OCI-LY7 (cell line): ENCODE results near the gene SLC35F4. TPM values are rescaled to one million over a fixed set of nuclear protein-coding genes. Genes with fewer than 3 reads are reported as not detected.

Source experiments
- BruUV-seq: library from RNA; stranded (reverse); fragments of 400-500 nt; replicated peaks from 2 replicates; lab custom pipeline; 2021; lab: Mats Ljungman, UMichigan
- CTCF ChIA-PET: fragments of 300-600 bp; sonication (Branson Sonifier 250); formaldehyde crosslinking; loops from one replicate; lab custom pipeline; 2022; ENCODE audit warnings: antibody characterized with exemption; ENCODE audit not compliant: unreplicated experiment; lab: Charles Lee
- POLR2A ChIA-PET: fragments of 300-600 bp; sonication (Branson Sonifier 250); formaldehyde crosslinking; loops from one replicate; lab custom pipeline; 2022; ENCODE audit warnings: antibody characterized with exemption; lab: Charles Lee
- DNase-seq: peaks from one replicate; pipeline ENCODE4 v3.0.0-alpha.2; 2015; ENCODE audit warnings: low spot score
- H2AFZ ChIP-seq: fragments of 200-600 bp; sonication (generic), shearing (Covaris generic); 2 replicates; pipeline ENCODE4 v1.6.1; 2014; ENCODE audit warnings: mild to moderate bottlenecking, antibody characterized with exemption, low read length, moderate library complexity
- H3K27ac ChIP-seq: fragments of 200-600 bp; sonication (generic); 2 replicates; pipeline ENCODE4 v1.5.1; 2014; ENCODE audit warnings: mixed run types, low read depth, mild to moderate bottlenecking, moderate library complexity, low read length, inconsistent platforms; ENCODE audit not compliant: poor library complexity, severe bottlenecking
- H3K36me3 ChIP-seq: fragments of 200-600 bp; sonication (generic); 2 replicates; pipeline ENCODE4 v1.6.1; 2014; ENCODE audit warnings: mild to moderate bottlenecking, antibody characterized with exemption, low read length, moderate library complexity, mixed read lengths; ENCODE audit not compliant: insufficient read depth
- H3K4me1 ChIP-seq: fragments of 200-600 bp; sonication (generic); 2 replicates; pipeline ENCODE4 v1.5.1; 2014; ENCODE audit warnings: mild to moderate bottlenecking, low read length; ENCODE audit not compliant: insufficient read depth, poor library complexity, severe bottlenecking
- H3K4me2 ChIP-seq: fragments of 200-600 bp; sonication (generic); 2 replicates; pipeline ENCODE4 v1.6.1; 2014; ENCODE audit warnings: mild to moderate bottlenecking, low read length
- H3K4me3 ChIP-seq: fragments of 200-600 bp; sonication (generic); 2 replicates; pipeline ENCODE4 v1.5.1; 2014; ENCODE audit warnings: mild to moderate bottlenecking, low read depth, low read length; ENCODE audit not compliant: poor library complexity, severe bottlenecking
- H3K79me2 ChIP-seq: fragments of 200-600 bp; sonication (generic); 2 replicates; pipeline ENCODE4 v1.6.1; 2016; ENCODE audit warnings: low read depth, mild to moderate bottlenecking, low read length, moderate library complexity, mixed read lengths; ENCODE audit not compliant: insufficient read depth
- H3K9me2 ChIP-seq: fragments of 200-600 bp; sonication (generic); 2 replicates; pipeline ENCODE4 v1.6.1; 2016; ENCODE audit warnings: mild to moderate bottlenecking, low read length, mixed read lengths; ENCODE audit not compliant: insufficient read depth
- H3K9me3 ChIP-seq: fragments of 200-600 bp; sonication (generic); 2 replicates; pipeline ENCODE4 v1.6.1; 2014; ENCODE audit warnings: mild to moderate bottlenecking, mixed run types, low read length, mixed read lengths
- H4K20me1 ChIP-seq: fragments of 200-600 bp; sonication (generic); 2 replicates; pipeline ENCODE4 v1.6.1; 2014; ENCODE audit warnings: mild to moderate bottlenecking, antibody characterized with exemption, low read length, moderate library complexity, mixed read lengths; ENCODE audit not compliant: insufficient read depth
- CTCF ChIP-seq: fragments of 200-600 bp; sonication (generic); conservative IDR thresholded peaks from 2 replicates; pipeline ENCODE4 v1.5.1; 2014; ENCODE audit warnings: mild to moderate bottlenecking, antibody characterized with exemption, low read length, moderate library complexity, mixed read lengths
- EZH2phosphoT487 ChIP-seq: fragments of 200-600 bp; sonication (generic); IDR thresholded peaks from 2 replicates; pipeline ENCODE4 v1.6.1; 2018; ENCODE audit warnings: low read depth, borderline replicate concordance, mild to moderate bottlenecking, mixed run types, antibody characterized with exemption, low read length, moderate library complexity, mixed read lengths
- intact Hi-C: fragments of 100-400 bp; cut with micrococcal nuclease; formaldehyde crosslinking; loops from one replicate; pipeline ENCODE4 v1.10.0; 2022; ENCODE audit not compliant: unreplicated experiment
- total RNA-seq, 2 experiments: library from RNA; depleted of rRNA in 1 of 2; stranded (reverse); fragments of >200 nt in 1 of 2; shearing (Covaris generic) in 1 of 2; gene quantifications; 2 replicates each; pipeline ENCODE4 v1.2.3, GENCODE V29; 2014 to 2022

SLC35F4 gene
- total RNA-seq, 2 experiments from 2014 or later = not detected

GRCh38 chr14:57573173-57573572 is 292.7 kb downstream of the SLC35F4 start:
- ChIA-PET POLR2A (interaction anchor here (0.7 to 1.1 kb wide), 2 partner anchors 9 to 163 kb away, joined by 3 read pairs; no protein-coding TSS in a partner anchor), CTCF (no interaction called here)
- H2AFZ ChIP-seq = no peak overlapping the region
- H3K79me2 ChIP-seq = no peaks in the 10 kb centered on the region
- no TSS peak for BruUV-seq
- TF ChIP-seq EZH2phosphoT487 (no peak), CTCF (no peak)
- no peak overlapping the region for H3K27ac ChIP-seq
- no peaks in the 10 kb centered on the region for H3K4me1 ChIP-seq
- H3K9me2 ChIP-seq = no peaks in the 10 kb centered on the region
- intact Hi-C loops = no loop called here
- H3K9me3 ChIP-seq = no peaks in the 10 kb centered on the region
- H3K4me3 ChIP-seq = no peak overlapping the region
- H3K4me2 ChIP-seq = no peak overlapping the region
- DNase-seq = no peak
- no peaks in the 10 kb centered on the region for H4K20me1 ChIP-seq
- no peaks in the 10 kb centered on the region for H3K36me3 ChIP-seq

GRCh38 chr14:57568554-57568953 is 297.3 kb downstream of the SLC35F4 start:
- Histone ChIP-seq H3K4me2 (no peak overlapping the region), H3K36me3 (no peaks in the 10 kb centered on the region), H3K27ac (no peak overlapping the region), H3K4me1 (no peaks in the 10 kb centered on the region), H3K9me3 (no peaks in the 10 kb centered on the region), H3K4me3 (no peak overlapping the region), H2AFZ (no peak overlapping the region), H3K79me2 (no peaks in the 10 kb centered on the region), H4K20me1 (no peaks in the 10 kb centered on the region), H3K9me2 (no peaks in the 10 kb centered on the region)
- DNase-seq = no peak
- no TSS peak for BruUV-seq
- intact Hi-C loops = no loop called here
- ChIA-PET POLR2A (no interaction called here), CTCF (no interaction called here)
- TF ChIP-seq CTCF (no peak), EZH2phosphoT487 (no peak)

GRCh38 chr14:57567220-57567619 is 298.7 kb downstream of the SLC35F4 start:
- H2AFZ ChIP-seq = no peak overlapping the region
- no peaks in the 10 kb centered on the region for H3K9me2 ChIP-seq
- no TSS peak for BruUV-seq
- no peak for TF ChIP-seq EZH2phosphoT487
- no peak for TF ChIP-seq CTCF
- no peaks in the 10 kb centered on the region for H3K79me2 ChIP-seq
- no peak for DNase-seq
- POLR2A ChIA-PET = no interaction called here
- CTCF ChIA-PET = no interaction called here
- no peak overlapping the region for H3K4me2 ChIP-seq
- no peaks in the 10 kb centered on the region for H4K20me1 ChIP-seq
- H3K9me3 ChIP-seq = no peaks in the 10 kb centered on the region
- no peaks in the 10 kb centered on the region for H3K4me1 ChIP-seq
- no peak overlapping the region for H3K27ac ChIP-seq
- H3K36me3 ChIP-seq = no peaks in the 10 kb centered on the region
- intact Hi-C loops = no loop called here
- H3K4me3 ChIP-seq = no peak overlapping the region
